Stimulated activated naive CD8-positive, alpha-beta T cell treated with anti-CD3 and anti-CD28 coated beads, Interleukin-15, amount 100 ng/mL, for 72 hours (primary cell): Measurements from ENCODE around the gene LLCFC1.

Experiments
- ATAC-seq: fragments of 150-1000 bp; cut with Tn5 transposase; 2 replicates; pipeline ENCODE4 v1.10.0; 2021; ENCODE audit warnings: mild to moderate bottlenecking, moderate library complexity
- DNase-seq, 2 donors: peaks; one replicate each; pipeline ENCODE4 v3.0.0; 2021 to 2022
- H3K27ac Mint-ChIP-seq, 2 donors: one replicate each; pipeline ENCODE4 v1.8.0; 2022; ENCODE audit warnings: mild to moderate bottlenecking in 2 of 2, mixed read lengths in 2 of 2, moderate library complexity in 2 of 2
- H3K27me3 Mint-ChIP-seq: one replicate; pipeline ENCODE4 v1.8.0; 2022; ENCODE audit warnings: mixed read lengths
- H3K4me1 Mint-ChIP-seq: one replicate; pipeline ENCODE4 v1.8.0; 2022; ENCODE audit warnings: mild to moderate bottlenecking, mixed read lengths
- H3K4me3 Mint-ChIP-seq, 2 donors: one replicate each; pipeline ENCODE4 v1.8.0; 2022; ENCODE audit warnings: mild to moderate bottlenecking in 2 of 2, mixed read lengths in 2 of 2, moderate library complexity in 1 of 2
- H3K9me3 Mint-ChIP-seq, 2 donors: one replicate each; pipeline ENCODE4 v1.8.0; 2022; ENCODE audit warnings: mixed read lengths in 2 of 2

The LLCFC1 gene

DNA sequence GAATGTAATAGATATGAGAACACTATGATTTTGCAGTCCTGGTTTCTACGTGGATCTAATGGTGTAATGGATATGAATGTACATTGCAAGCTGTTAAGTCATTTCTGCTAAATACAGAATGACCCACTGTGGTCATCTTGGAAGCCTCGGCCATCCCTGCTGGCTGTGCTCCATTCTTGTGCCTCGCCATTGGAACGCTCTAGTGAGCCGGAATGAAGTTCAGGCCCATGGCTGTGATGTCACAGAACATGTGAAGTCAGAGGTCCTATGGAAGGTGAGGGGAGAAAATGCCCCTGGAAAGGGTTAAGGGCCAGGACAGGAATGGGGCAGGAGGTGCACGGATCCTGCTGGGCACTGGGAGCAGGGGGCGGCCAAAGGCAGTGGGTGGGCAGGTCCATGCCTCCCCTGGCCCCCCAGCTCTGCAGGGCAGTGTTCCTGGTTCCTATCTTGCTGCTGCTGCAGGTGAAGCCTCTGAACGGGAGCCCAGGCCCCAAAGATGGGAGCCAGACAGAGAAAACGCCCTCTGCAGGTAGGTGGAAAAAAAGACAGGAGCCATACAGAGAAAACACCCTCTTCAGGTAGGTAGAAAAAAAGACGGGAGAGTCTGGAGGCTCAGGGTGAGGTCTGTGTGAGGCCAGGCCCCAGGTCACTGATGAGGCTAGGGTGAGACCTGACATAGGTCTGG, at the start of gene LLCFC1:
Gene LLCFC1 (plus strand): TSS at position 259 of the 685 bp plus-strand sequence. CDS start 138 bp downstream, at position 397.
- Mint-ChIP-seq H3K9me3 (no peaks in the 10 kb centered on the region), H3K4me3 (no peak within 1 kb of the TSS), H3K27ac (no peak within 1 kb of the TSS), H3K27me3 (no peaks in the 10 kb centered on the region), H3K4me1 (no peaks in the 10 kb centered on the region)
- ATAC-seq = peak; percentile 25
- no peak for DNase-seq

DNA sequence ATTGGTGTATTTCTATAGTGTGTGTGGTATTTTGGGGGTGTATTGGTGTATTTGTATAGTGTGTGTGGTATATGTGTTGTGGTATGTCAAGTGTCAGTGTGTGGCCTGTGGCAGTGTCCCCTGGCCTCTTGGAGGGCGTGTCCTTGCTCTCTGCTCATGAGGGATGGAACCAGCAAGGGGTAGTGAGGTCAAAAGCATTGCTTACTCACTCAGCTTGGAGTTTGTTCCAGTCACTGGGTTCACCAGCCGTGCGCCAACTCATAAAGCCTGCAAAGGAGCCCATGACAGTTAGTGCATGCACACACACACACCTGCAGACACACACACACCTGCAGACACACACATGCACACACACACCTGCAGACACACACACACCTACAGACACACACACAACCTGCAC, 49.5 kb upstream of the LLCFC1 start:
- Mint-ChIP-seq H3K27ac (no peak overlapping the region), H3K27me3 (peaks cover 8% of the 10 kb centered on the region), H3K4me1 (no peaks in the 10 kb centered on the region), H3K9me3 (peaks cover 5 to 7% of the 10 kb centered on the region in 2 donors), H3K4me3 (no peak overlapping the region)
- ATAC-seq = no peak
- no peak for DNase-seq

DNA sequence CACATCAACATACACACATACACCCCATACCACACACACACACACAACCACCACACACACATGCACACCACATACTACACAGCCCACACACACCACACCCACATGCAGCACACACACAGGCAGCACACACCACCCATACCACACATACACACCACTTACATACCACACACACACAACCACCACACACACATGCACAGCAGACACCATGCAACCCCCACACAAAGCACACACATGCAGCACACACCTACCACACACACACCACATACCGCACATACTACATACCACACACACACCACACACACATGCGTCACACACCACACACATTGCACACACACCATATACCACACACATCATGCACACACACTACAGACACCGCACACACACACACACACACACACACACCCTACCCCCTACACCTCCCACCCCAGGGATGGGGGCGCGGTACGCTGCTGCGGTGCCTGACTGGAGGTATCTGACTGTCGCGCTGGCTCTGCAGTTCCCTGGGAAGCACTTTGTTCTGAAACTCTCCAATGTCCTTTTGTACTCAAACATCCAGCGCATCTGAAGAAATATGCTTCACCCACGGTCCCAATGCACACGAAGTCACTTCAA, 48.3 kb upstream of the LLCFC1 start:
- no peak overlapping the region for H3K27ac Mint-ChIP-seq
- H3K4me1 Mint-ChIP-seq = no peaks in the 10 kb centered on the region
- no peak for DNase-seq
- H3K9me3 Mint-ChIP-seq = peaks cover 5 to 7% of the 10 kb centered on the region in 2 donors
- ATAC-seq = peak; percentile 18
- H3K27me3 Mint-ChIP-seq = peaks cover 10% of the 10 kb centered on the region
- H3K4me3 Mint-ChIP-seq = no peak overlapping the region

DNA sequence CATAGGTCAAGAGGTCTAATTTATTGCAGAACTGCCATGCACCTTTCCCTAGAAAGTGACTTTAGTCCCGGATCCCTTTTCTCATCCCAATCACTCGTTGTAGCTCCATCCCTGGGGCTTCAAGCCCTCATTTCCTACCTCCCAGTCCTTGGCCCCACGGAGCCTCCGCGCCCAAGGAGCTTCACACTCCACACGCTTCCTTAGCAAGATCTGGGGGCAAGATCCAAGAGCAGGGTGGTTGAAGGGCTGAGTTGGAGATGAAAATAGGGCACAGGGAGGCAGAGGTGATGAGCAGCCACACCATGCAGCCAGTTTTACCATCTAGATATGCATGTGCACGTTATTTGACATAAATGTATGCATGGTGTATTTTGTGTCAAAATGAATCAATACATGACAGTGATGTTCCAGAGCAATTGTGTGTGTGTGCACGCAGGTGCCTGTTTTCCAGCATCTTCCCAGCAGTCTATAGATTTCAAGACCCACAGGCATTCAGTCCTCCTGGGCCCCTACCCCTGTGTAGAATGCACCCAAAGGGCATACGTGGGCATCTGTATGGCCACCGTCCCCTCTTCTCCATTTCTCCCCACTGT, 47.7 kb upstream of the LLCFC1 start:
- peaks cover 5 to 7% of the 10 kb centered on the region in 2 donors for H3K9me3 Mint-ChIP-seq

DNA sequence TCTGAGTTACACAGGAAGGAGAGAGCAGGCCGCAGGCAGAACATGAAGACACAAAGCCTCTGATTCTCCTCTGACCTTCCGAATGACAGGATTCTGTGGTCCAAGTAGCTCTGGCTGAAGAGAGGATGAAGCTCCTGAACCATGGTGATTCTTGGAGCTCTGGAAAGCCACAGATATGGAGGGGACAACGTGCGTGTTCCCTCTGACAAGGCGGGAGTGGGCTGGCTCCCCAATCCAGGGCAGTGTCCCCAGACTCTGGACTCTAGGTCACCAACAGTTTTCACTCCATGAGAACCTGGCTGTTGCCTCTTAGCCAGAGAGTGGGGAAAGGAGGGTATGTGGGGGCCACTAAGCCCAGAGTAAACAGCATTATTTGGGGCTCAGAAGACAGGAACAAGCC, 46.3 kb upstream of the LLCFC1 start:
- Mint-ChIP-seq H3K9me3 (peaks cover 5 to 7% of the 10 kb centered on the region in 2 donors), H3K27me3 (peaks cover 19% of the 10 kb centered on the region), H3K4me3 (no peak overlapping the region), H3K4me1 (no peaks in the 10 kb centered on the region), H3K27ac (peak overlapping the region; percentile 3 to 9)
- ATAC-seq (no peak), DNase-seq (no peak)

More for the DNA sequence above, 47.7 kb upstream of the LLCFC1 start:
- Mint-ChIP-seq H3K27me3 (peaks cover 16% of the 10 kb centered on the region), H3K27ac (no peak overlapping the region), H3K4me1 (no peaks in the 10 kb centered on the region), H3K4me3 (no peak overlapping the region)
- DNase-seq = no peak
- ATAC-seq = no peak

DNA sequence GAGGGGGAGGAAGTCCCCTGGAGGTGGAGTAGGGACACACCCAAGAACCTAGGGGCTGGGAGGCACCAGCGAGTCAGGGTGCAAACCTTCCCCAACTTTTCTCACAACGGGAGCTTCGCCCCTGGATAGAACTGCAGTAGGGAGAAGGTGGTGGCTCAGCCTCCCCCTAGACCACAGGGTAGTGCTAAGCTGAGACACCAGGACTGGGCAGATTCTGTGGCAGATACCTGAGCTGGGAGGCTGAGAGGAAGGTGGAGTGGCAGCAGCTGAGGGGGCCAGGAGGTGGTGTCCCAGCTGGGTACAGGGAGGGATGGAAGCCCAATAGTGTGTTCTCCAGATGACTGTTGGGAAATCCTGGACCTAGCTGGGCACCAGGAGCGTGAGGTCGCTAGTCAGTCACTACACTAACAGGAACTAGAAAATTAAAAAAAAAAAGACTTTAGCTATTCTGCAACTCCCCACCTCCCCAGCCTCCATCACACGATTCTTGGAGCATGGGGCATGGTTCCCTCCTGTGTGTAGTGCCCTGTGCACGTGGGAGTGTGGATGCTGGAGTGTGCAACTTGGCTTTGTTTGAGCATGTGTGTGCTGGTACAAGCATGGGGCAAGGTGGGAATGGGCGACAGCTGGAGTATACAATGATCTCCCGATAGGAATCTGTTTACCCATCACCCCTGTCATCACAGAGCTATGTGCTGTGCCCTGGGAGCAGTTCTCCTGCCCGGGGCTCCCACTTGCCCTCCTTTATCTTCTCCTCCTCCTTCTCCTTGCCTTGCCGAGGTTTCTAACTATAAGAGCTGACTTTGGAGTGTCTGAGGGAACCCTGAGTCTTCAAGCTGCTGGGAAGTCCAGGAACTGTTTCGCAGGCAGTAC, 44.9 kb upstream of the LLCFC1 start:
- no peaks in the 10 kb centered on the region for H3K4me1 Mint-ChIP-seq
- peaks cover 19% of the 10 kb centered on the region for H3K27me3 Mint-ChIP-seq
- no peak for DNase-seq
- no peak overlapping the region for H3K4me3 Mint-ChIP-seq
- H3K9me3 Mint-ChIP-seq = peaks cover 5 to 7% of the 10 kb centered on the region in 2 donors
- H3K27ac Mint-ChIP-seq = peak overlapping the region in 1 of 2 donors; percentile 31
- ATAC-seq = no peak

DNA sequence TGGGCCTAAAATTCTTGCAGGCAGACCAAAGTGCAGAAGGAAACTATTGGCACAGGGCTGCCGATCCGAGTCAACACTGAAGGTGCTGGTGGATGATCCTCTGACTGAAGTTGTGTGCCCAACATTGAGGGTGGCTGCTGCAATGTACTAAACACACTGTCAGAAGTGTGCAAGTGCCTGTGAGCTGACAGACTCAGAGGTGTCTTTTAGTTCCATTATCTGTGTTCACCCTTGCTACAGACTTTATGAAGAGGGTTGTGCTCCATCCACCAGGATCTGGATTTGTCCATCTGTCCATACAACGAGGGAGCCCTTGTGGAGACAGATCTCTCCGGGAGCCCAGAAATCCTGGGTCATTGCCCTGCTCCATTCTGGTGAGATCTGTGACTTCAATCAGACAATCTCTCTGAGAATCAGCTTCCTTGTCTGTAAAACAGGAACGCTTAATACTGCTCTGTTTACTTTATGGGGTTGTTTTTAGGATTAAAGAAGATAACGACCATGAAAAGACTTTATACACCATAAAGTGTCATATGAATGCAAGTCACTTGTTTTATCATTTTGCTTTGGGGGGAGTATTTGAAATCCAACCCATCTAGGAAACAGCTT, 44.2 kb upstream of the LLCFC1 start:
- H3K4me3 Mint-ChIP-seq = no peak overlapping the region
- H3K27ac Mint-ChIP-seq = no peak overlapping the region
- H3K4me1 Mint-ChIP-seq = no peaks in the 10 kb centered on the region
- DNase-seq (no peak), ATAC-seq (no peak)
- peaks cover 19% of the 10 kb centered on the region for H3K27me3 Mint-ChIP-seq
- peaks cover 5 to 7% of the 10 kb centered on the region in 2 donors for H3K9me3 Mint-ChIP-seq

DNA sequence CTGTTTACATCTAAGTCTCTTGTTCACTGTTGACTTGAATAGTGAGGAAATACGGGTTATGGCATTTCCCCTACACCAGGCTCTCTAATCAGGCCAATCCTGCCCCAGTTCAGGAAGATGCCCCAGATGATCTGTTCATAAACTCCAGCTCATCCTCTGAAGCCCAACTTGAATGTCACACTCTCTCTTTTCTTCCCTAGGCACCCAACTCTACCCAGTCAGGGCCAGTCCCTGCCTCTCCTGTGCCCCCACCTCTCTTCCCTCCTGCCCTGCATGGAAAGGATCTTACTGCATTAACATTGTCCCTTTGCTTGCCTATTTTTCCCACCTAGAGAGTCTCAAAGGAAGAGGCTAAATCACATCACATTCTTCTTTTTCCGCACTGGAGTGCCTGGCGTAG, 43.1 kb upstream of the LLCFC1 start:
- DNase-seq (no peak), ATAC-seq (no peak)
- Mint-ChIP-seq H3K4me1 (no peaks in the 10 kb centered on the region), H3K4me3 (no peak overlapping the region), H3K27me3 (peaks cover 12% of the 10 kb centered on the region), H3K27ac (peak overlapping the region in 1 of 2 donors; percentile 57), H3K9me3 (peaks cover under 1% of the 10 kb centered on the region in 2 donors)

DNA sequence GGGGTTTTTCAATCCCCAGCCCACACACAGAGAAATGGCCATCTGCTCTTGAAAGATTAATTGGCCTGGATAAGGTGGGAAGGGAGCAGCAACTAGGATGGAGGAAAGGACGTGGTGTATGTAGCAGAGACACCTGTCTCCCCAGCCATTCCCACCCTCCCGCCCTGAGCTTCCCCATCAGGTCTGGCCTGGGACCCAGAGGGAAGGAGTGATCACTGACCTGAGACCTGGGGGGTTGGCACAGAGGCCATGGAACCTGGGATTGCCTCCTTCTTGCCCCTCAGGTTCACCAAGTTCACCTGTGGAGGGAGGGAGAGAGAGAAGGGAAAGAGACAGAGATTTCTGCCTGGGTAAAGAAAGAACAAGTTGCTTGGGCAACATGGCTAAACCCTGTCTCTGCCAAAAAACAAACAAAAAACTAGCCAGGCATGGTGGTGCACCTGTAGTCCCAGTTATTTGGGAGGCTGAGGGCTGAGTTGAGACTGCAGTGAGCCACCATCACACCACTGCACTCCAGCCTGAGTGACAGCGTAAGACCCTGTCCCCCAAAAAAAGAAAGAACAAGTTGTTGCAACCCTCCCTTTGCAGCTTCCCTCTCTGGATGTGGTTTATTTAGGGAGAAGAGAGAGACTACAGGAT, 42.4 kb upstream of the LLCFC1 start:
- H3K4me1 Mint-ChIP-seq = no peaks in the 10 kb centered on the region
- no peak for DNase-seq
- no peak for ATAC-seq
- H3K4me3 Mint-ChIP-seq = no peak overlapping the region
- no peaks in the 10 kb centered on the region for H3K9me3 Mint-ChIP-seq
- H3K27me3 Mint-ChIP-seq = peaks cover 11% of the 10 kb centered on the region
- H3K27ac Mint-ChIP-seq = no peak overlapping the region

DNA sequence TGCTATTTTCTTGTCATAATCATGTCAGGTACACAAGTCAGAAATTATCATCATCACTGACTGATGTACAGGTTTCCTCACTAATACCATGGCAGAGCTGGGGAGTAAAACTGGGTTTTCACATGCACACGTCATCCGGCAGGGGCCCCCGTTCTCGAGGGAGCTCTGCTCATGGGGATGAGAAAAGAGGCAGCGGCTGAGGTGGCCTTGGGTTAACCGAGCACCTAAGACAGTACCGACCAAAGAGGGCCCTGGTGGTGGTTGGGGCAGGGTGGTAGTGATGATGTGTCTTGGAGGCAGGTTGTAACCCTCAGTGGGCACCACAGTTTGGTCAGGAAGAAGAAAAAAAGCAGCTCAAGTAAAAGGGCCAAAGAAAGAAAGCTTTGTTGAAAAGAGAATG, 41.6 kb upstream of the LLCFC1 start:
- Mint-ChIP-seq H3K9me3 (no peaks in the 10 kb centered on the region), H3K27me3 (peaks cover 11% of the 10 kb centered on the region), H3K4me3 (no peak overlapping the region), H3K4me1 (no peaks in the 10 kb centered on the region), H3K27ac (no peak overlapping the region)
- ATAC-seq (no peak), DNase-seq (no peak)

DNA sequence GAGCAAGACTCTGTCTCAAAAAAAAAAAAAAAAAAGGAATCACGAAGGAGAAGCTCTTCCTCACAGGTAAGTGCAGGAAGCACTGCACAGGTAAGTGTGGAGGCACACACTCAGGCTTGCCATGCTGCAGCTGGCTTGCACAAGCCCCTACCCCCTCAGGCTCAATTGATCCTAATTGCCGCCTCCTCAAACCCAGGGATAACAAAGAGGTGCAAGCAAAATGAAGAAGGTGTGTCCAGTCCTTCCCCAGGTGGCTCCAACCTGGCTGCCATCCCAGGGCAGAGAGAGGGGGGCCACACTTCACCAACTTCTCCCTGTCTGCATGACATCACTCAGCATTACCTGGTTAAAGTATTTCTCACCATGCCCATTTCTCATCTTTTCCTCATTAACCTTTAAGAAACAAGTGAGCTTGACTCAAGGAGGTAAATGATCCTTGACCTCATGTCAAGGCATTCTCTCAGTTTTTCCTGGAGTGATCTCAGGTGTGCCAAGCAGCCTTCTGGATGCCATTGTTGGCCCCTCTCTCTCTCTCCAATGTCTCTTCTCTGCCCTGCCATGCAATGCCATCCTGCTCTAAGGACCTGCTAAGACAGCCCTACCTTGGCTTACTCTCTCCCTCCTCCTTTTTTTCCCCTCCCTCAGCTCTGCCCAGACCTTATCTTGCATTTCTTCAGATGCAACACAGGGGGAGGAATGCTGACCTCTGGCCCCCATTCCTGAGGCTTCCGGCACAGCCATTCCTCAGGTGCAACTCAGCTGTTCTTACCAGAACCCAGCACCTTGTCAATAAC, 40.7 kb upstream of the LLCFC1 start:
- no peaks in the 10 kb centered on the region for H3K4me1 Mint-ChIP-seq
- DNase-seq (no peak), ATAC-seq (no peak)
- no peak overlapping the region for H3K27ac Mint-ChIP-seq
- H3K4me3 Mint-ChIP-seq = no peak overlapping the region
- H3K27me3 Mint-ChIP-seq = peaks cover 11% of the 10 kb centered on the region
- peaks cover 0 to 4% of the 10 kb centered on the region in 2 donors for H3K9me3 Mint-ChIP-seq

DNA sequence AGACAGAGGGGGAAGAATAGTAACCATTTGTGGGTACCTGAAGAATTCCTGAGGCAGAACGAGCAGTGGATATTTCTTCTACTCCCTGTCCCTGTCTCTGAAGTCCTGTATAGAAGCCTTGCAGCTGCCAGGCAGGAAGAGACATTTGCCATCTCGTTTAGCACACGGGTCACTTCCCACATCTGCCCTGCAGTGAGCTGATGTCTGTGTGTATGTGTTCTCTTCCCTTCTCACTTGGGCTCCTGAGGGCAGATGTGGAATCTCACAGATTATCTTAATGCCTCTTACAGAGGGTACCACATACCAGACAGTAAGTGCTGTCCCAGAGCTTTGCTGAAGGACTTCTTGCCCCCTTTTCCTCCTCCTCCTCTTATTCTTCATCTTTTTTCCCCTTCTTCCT, 39.6 kb upstream of the LLCFC1 start:
- ATAC-seq (no peak), DNase-seq (no peak)
- Mint-ChIP-seq H3K27me3 (peaks cover 11% of the 10 kb centered on the region), H3K9me3 (peaks cover 0 to 4% of the 10 kb centered on the region in 2 donors), H3K4me1 (no peaks in the 10 kb centered on the region), H3K4me3 (no peak overlapping the region), H3K27ac (no peak overlapping the region)

DNA sequence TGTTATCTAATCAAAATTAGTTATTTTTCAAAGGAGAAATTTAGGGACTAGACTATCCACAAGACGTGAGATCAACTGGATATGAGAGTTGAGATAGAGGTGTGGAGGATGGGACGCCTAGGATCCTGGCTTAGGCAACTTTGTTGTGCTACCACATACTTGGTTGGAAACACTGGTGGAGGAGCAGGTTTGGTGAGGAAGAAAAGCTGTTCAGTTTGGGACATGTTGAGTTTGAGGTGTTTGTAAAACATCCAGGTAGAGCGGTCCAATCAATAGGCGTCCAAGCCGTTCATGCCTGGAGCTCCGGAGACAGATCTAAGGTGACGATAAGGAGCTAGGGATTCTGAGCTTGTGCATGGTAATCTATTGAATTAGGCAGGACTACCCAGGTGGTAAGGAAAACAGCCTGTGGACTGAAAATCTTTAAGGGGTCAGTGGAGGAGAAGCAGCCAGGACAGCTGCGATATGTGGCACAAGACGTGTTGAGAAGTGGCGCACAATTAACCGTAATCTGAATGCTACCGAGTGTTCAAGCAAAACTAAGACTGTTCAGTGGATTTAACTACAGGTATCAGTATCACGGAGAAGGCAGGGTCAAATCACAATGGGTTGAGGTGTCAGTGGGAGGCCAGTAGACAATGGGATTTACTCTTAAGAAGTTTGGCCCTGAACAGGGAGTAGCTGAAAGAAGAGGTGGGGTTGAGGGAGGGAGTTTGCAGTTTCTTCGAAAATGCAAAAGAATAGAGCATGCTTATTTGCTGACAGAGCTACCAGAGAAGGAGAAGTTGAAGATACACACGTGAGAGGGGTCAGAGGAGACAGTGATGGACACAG, 37.6 kb upstream of the LLCFC1 start:
- H3K27ac Mint-ChIP-seq = no peak overlapping the region
- H3K9me3 Mint-ChIP-seq = peaks cover 0 to 8% of the 10 kb centered on the region in 2 donors
- ATAC-seq (no peak), DNase-seq (no peak)
- no peak overlapping the region for H3K4me3 Mint-ChIP-seq
- no peaks in the 10 kb centered on the region for H3K4me1 Mint-ChIP-seq
- peaks cover 2% of the 10 kb centered on the region for H3K27me3 Mint-ChIP-seq
